Uterus (tissue), 4 donors: ENCODE measurements around the gene NDUFS6. TPM values are rescaled to one million over a fixed set of nuclear protein-coding genes. Genes with fewer than 3 reads are reported as not detected.

Source experiments
- DNase-seq, 2 donors: peaks; one replicate each; pipeline ENCODE4 v3.0.0-alpha.2; 2019 to 2020
- H3K27ac ChIP-seq, 2 donors: fragments of 200-600 bp; sonication (generic); 1 replicate in 1 of 2; 2 replicates in 1 of 2; pipeline ENCODE4 v1.5.1; 2016 to 2018
- H3K27me3 ChIP-seq, 2 donors: fragments of 200-600 bp; sonication (generic); one replicate each; pipeline ENCODE4 v1.5.1; 2018 to 2019; ENCODE audit warnings: control low read depth in 1 of 2
- H3K36me3 ChIP-seq, 2 donors: fragments of 200-600 bp; sonication (generic); one replicate each; pipeline ENCODE4 v1.5.1; 2019; ENCODE audit warnings: control low read depth in 1 of 2
- H3K4me1 ChIP-seq, 2 donors: fragments of 200-600 bp; sonication (generic); one replicate each; pipeline ENCODE4 v1.5.1; 2018 to 2019; ENCODE audit warnings: control low read depth in 1 of 2
- H3K4me3 ChIP-seq, 2 donors: fragments of 200-600 bp; sonication (generic); 1 replicate in 1 of 2; 2 replicates in 1 of 2; pipeline ENCODE4 v1.5.1; 2018 to 2019; ENCODE audit warnings: mild to moderate bottlenecking in 1 of 2
- H3K9me3 ChIP-seq, 2 donors: fragments of 200-600 bp; sonication (generic); one replicate each; pipeline ENCODE4 v1.5.1; 2019; ENCODE audit warnings: control low read depth in 1 of 2
- CTCF ChIP-seq, 4 experiments: fragments of 200-600 bp in 2 of 4; fragments of 450-650 bp in 2 of 4; sonication (generic) in 2 of 4; IDR thresholded peaks; one replicate each; pipeline ENCODE4 v1.5.1; 2016 to 2019; ENCODE audit warnings: antibody characterized with exemption in 4 of 4, mild to moderate bottlenecking in 2 of 4, moderate library complexity in 1 of 4
- POLR2A ChIP-seq, 2 donors: fragments of 450-650 bp; IDR thresholded peaks; one replicate each; pipeline ENCODE4 v1.6.1; 2016; ENCODE audit warnings: antibody characterized with exemption in 2 of 2, mild to moderate bottlenecking in 1 of 2, moderate library complexity in 1 of 2
- intact Hi-C: fragments of 100-400 bp; cut with DNase I; formaldehyde crosslinking; loops from one replicate; pipeline ENCODE4 v1.15.1; 2023; ENCODE audit warnings: low total_unique reads
- total RNA-seq, 4 donors: library from RNA; depleted of rRNA in 3 of 4; stranded (reverse); fragments of >200 nt in 3 of 4; gene quantifications; one replicate each; pipeline versions ENCODE4 v1.1.0 to v1.2.4, GENCODE V29; 2014 to 2023
- donor health status: DM: yes; HTN: yes; CAD: no.

Gene NDUFS6
- total RNA-seq, 4 donors from 2014 or later = 8.5 to 17.9 (median 14.6) TPM

GRCh38 chr5:1769752-1770442, 31.3 kb upstream of the NDUFS6 start:
- Histone ChIP-seq H3K9me3 (no peaks in the 10 kb centered on the region), H3K4me3 (no peak overlapping the region), H3K4me1 (no peaks in the 10 kb centered on the region), H3K36me3 (no peaks in the 10 kb centered on the region), H3K27ac (no peak overlapping the region), H3K27me3 (no peaks in the 10 kb centered on the region)
- TF ChIP-seq POLR2A (IDR thresholded peaks at IDR 0.05) (no peak), CTCF (IDR thresholded peaks at IDR 0.05) (no peak)
- no peak for DNase-seq
- intact Hi-C loops = no loop called here

DNA sequence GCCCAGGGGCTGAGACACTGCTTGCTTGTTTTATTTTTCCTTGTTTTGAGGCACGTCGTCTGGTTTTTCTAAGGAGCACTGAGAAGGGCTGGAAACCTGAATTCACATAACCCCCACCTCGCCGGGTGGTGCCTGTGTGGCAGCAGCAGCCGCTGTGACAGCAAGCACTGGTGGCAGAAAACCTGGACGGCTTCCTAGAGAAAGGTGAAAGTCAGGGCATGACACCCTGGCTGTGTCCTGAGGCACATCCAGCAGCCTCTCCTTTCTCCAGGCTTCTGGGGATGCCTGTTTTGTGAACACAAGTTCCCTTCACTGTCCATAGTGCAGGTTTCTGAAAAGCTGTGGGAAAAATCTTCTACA, 30.8 kb upstream of the NDUFS6 start:
- no peaks in the 10 kb centered on the region for H3K36me3 ChIP-seq
- intact Hi-C loops = no loop called here
- H3K27me3 ChIP-seq = no peaks in the 10 kb centered on the region
- no peak overlapping the region for H3K4me3 ChIP-seq
- no peaks in the 10 kb centered on the region for H3K9me3 ChIP-seq
- TF ChIP-seq POLR2A (IDR thresholded peaks at IDR 0.05) (no peak), CTCF (IDR thresholded peaks at IDR 0.05) (no peak)
- no peak overlapping the region for H3K27ac ChIP-seq
- no peaks in the 10 kb centered on the region for H3K4me1 ChIP-seq
- no peak for DNase-seq

DNA sequence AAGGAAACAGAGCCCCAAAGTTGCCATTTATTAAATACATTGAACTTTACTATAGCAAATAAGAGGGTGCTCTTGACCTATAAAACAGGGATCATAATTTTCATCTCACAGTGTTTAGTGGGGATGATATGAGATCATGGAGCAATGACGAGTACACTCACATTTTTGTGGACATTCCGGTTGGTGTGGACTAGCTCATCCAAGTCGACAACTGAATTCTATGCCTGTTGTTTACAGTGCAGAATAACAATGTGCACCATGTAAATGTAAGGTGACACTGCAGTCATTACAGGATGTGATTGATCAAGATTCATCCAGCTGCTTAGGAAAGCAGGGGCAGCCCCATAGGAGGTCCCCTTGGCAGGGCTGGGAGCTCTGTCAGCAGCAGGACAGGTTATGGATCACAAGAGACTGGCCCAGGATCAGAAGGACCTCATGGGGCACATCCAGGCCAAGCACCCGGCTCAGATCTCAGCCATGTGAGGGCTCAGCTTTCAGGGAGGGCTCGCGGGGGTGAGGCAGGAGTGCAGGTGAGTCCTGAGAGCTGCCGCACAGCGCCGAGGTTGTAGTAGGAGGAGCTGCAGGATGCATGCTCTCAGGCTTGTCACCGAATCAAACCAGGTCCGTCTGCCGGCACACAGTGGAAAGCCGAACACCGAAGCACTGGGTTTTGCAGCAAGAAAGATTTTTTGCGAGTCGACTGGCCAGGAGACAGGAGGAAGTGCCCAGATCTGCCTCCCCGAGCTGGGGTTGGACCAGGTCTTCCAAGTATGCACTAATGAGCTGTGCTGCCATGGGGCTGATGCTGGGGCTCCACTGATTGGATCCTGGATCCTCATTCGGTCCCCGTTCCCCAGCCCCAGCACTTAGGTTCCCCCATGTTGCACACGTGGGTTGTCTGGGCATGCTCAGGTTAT, 29.8 kb upstream of the NDUFS6 start:
- no peak for DNase-seq
- no peaks in the 10 kb centered on the region for H3K9me3 ChIP-seq
- H3K4me3 ChIP-seq = no peak overlapping the region
- TF ChIP-seq POLR2A (IDR thresholded peaks at IDR 0.05) = no peak
- TF ChIP-seq CTCF (IDR thresholded peaks at IDR 0.05) = no peak
- H3K27me3 ChIP-seq = no peaks in the 10 kb centered on the region
- no peak overlapping the region for H3K27ac ChIP-seq
- no peaks in the 10 kb centered on the region for H3K36me3 ChIP-seq
- intact Hi-C loops = no loop called here
- H3K4me1 ChIP-seq = no peaks in the 10 kb centered on the region

DNA sequence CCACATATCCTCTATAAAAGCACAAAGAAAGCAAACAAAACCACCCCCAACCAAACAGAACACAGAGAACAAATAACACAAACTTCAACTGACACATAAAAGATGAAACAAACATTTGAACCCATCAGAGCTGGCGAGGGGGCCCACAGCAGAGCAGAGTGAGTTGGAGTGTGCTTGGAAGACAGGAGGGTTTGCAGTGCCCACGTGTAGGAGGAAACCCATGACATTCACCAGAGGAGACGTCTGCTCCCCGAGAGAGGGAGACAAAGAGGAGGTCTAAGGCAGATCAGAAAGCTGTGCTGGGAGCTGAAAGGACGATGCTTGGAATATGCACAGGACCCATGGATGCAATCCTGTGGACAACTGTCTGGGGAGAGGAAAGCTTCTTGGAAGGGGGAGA, 28.6 kb upstream of the NDUFS6 start:
- H3K4me1 ChIP-seq = no peaks in the 10 kb centered on the region
- intact Hi-C loops = no loop called here
- H3K9me3 ChIP-seq = no peaks in the 10 kb centered on the region
- no peak overlapping the region for H3K4me3 ChIP-seq
- no peak overlapping the region for H3K27ac ChIP-seq
- TF ChIP-seq CTCF (IDR thresholded peaks at IDR 0.05) (no peak), POLR2A (IDR thresholded peaks at IDR 0.05) (no peak)
- no peaks in the 10 kb centered on the region for H3K27me3 ChIP-seq
- H3K36me3 ChIP-seq = no peaks in the 10 kb centered on the region
- DNase-seq = no peak

DNA sequence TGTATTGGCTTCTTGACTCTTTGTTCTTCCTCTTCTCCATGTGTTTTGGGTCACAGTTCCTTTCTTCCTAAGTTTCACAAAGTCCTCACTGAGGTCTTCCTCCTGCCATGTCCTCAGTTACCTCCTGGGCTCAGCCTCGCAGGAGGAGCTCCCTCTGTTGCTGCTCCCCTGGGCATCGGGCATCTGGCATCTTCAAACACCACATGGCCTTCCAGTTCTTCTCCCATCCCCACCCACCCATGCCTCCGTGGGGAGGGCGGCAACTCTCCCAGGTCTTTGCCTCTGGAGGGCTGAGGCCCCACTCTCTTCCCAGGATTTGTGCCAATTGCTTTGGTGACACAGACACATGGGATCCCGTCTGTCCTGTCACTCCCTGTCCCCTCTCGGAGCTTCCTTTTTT, 24.4 kb upstream of the NDUFS6 start:
- no peaks in the 10 kb centered on the region for H3K27me3 ChIP-seq
- TF ChIP-seq CTCF (IDR thresholded peaks at IDR 0.05) (no peak), POLR2A (IDR thresholded peaks at IDR 0.05) (no peak)
- H3K4me1 ChIP-seq = no peaks in the 10 kb centered on the region
- H3K36me3 ChIP-seq = no peaks in the 10 kb centered on the region
- no peak overlapping the region for H3K4me3 ChIP-seq
- no peaks in the 10 kb centered on the region for H3K9me3 ChIP-seq
- no peak for DNase-seq
- intact Hi-C loops = no loop called here
- no peak overlapping the region for H3K27ac ChIP-seq
